ENCODE data around the gene PAAF1.

DNA sequence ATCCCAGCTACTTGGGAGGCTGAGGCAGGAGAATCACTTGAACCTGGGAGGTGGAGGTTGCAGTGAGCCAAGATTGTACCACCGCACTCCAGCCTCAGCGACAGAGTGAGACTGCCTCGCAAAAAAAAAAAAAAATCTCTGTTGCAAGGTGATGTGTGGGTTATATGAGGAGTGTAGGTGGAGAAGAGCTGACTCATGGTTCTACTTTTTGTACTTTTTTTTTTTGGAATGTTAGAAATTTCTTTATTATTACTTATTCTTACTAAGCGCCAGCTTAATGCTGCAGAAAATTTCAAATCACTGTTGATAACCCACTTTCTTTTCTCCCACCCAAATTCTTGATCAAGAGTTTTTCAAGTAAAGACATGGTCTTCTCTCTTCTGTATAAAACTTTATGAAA lies 44.4 kb downstream of the PAAF1 start:
- TF ChIP-seq, protein P1, sequence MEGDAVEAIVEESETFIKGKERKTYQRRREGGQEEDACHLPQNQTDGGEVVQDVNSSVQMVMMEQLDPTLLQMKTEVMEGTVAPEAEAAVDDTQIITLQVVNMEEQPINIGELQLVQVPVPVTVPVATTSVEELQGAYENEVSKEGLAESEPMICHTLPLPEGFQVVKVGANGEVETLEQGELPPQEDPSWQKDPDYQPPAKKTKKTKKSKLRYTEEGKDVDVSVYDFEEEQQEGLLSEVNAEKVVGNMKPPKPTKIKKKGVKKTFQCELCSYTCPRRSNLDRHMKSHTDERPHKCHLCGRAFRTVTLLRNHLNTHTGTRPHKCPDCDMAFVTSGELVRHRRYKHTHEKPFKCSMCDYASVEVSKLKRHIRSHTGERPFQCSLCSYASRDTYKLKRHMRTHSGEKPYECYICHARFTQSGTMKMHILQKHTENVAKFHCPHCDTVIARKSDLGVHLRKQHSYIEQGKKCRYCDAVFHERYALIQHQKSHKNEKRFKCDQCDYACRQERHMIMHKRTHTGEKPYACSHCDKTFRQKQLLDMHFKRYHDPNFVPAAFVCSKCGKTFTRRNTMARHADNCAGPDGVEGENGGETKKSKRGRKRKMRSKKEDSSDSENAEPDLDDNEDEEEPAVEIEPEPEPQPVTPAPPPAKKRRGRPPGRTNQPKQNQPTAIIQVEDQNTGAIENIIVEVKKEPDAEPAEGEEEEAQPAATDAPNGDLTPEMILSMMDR (IDR thresholded peaks at IDR 0.05; ENCODE audit: low read depth, low read length): no peak
- TF ChIP-seq EZH2phosphoT487 (IDR thresholded peaks at IDR 0.05; ENCODE audit: low read depth): no peak

Measured in OCI-LY3 (cell line).